PC-9 (cell line): ENCODE results near the gene ELP6.

ENCODE experiments used
- EZH2 ChIP-seq: fragments of 200-600 bp; sonication (generic); IDR thresholded peaks from 2 replicates; pipeline ENCODE4 v1.8.0; 2017; ENCODE audit warnings: antibody characterized with exemption, low read depth
- TF ChIP-seq, protein P1 (sequence below): fragments of 200-600 bp; sonication (generic); conservative IDR thresholded peaks from 2 replicates; pipeline ENCODE4 v1.6.1; 2017; ENCODE audit warnings: mixed run types, antibody characterized with exemption, mild to moderate bottlenecking, moderate library complexity

- TF ChIP-seq, protein P1, sequence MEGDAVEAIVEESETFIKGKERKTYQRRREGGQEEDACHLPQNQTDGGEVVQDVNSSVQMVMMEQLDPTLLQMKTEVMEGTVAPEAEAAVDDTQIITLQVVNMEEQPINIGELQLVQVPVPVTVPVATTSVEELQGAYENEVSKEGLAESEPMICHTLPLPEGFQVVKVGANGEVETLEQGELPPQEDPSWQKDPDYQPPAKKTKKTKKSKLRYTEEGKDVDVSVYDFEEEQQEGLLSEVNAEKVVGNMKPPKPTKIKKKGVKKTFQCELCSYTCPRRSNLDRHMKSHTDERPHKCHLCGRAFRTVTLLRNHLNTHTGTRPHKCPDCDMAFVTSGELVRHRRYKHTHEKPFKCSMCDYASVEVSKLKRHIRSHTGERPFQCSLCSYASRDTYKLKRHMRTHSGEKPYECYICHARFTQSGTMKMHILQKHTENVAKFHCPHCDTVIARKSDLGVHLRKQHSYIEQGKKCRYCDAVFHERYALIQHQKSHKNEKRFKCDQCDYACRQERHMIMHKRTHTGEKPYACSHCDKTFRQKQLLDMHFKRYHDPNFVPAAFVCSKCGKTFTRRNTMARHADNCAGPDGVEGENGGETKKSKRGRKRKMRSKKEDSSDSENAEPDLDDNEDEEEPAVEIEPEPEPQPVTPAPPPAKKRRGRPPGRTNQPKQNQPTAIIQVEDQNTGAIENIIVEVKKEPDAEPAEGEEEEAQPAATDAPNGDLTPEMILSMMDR, result no peak
- no peak for TF ChIP-seq EZH2
These were observed 23.5 kb upstream of the ELP6 start for GRCh38 chr3:47536967-47537366.
